Epithelial cell of esophagus (primary cell): Measurements from ENCODE around the gene H2AZ1.

ENCODE experiments used
- DNase-seq: peaks from one replicate; pipeline ENCODE4 v3.0.0; 2010; ENCODE audit warnings: low read depth
- H3K4me3 ChIP-seq: 2 replicates; pipeline ENCODE4 v1.5.1; 2011; ENCODE audit warnings: mild to moderate bottlenecking, low read length, control low read depth
- CTCF ChIP-seq: IDR thresholded peaks from 2 replicates; pipeline ENCODE4 v1.5.1; 2011; ENCODE audit warnings: low read depth, mild to moderate bottlenecking, low read length, control low read depth, inconsistent platforms; ENCODE audit not compliant: insufficient read depth; ENCODE audit errors: missing control alignments

The H2AZ1 gene

GRCh38 chr4:99979872-99980271 is 29.8 kb upstream of the H2AZ1 start:
- no peak overlapping the region for H3K4me3 ChIP-seq
- no peak for TF ChIP-seq CTCF
- DNase-seq: peak; percentile 23

- no peak for DNase-seq
- TF ChIP-seq CTCF: no peak
- H3K4me3 ChIP-seq: no peak overlapping the region
Observed at GRCh38 chr4:99971453-99972111, 21.5 kb upstream of the H2AZ1 start.

GRCh38 chr4:99968330-99968729 is 18.3 kb upstream of the H2AZ1 start:
- DNase-seq: peak; percentile 82
- H3K4me3 ChIP-seq: no peak overlapping the region
- no peak for TF ChIP-seq CTCF

- no peak for TF ChIP-seq CTCF
- no peak overlapping the region for H3K4me3 ChIP-seq
- peak; percentile 24 for DNase-seq
Observed at GRCh38 chr4:99966692-99967091, 16.6 kb upstream of the H2AZ1 start.

DNA sequence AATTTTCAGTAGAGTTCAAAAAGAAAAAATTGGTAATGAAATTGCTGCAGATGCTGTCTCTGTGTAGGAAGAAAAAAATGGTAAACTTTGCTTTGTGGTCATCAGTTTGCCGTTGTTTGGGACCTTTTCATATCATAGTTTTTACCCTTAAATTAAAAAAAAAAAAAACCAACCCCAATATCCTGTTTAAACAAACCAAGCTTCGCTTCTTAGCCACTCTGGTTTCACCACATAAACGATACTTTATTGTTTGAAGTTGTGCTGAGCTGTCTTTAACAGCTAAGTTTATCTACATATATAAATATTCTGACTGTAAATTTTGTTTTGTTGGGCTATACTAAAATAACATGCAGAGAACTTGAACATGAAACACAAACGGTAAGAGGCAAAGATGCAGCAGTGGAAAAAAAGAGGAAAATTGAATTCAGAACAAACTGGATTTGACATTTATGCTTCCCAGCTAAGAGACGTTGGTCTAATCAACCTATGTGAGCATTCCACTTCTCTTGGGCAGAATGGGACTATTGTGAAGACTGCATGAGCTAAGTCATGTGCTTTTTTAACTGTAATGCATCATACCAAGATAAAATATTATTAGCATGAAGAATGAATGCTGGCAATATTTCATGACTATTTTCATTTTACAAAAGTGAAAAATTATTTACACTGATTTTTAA is 15.7 kb upstream of the H2AZ1 start:
- no peak for TF ChIP-seq CTCF

GRCh38 chr4:99965173-99965572 is 15.1 kb upstream of the H2AZ1 start:
- H3K4me3 ChIP-seq: no peak overlapping the region
- DNase-seq: no peak
- no peak for TF ChIP-seq CTCF

More for the DNA sequence above, 15.7 kb upstream of the H2AZ1 start:
- no peak overlapping the region for H3K4me3 ChIP-seq
- DNase-seq: no peak

DNA sequence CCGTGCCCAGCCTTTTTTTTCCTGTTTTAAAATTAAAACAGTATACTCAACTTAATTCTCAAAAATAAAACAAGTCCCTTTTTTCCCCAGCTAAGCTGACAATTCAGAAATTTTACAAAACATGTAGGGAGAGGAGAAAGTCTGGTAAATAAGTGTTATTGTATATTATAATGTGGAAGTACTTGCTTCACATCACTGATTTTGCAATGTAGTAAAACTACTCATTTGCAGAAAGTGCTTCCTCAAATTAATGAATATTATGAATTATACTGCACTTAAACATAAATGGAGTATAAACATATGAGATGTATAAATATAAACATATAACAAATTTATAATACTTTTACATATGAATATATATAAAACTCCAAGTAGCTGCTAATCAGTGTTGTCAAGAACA is 11.6 kb upstream of the H2AZ1 start:
- no peak overlapping the region for H3K4me3 ChIP-seq
- no peak for TF ChIP-seq CTCF
- DNase-seq: no peak
